HG03342 (cell line): ENCODE measurements around the gene SLC1A7.

Source experiments
- ATAC-seq: cut with Tn5 transposase; IDR thresholded peaks from one replicate; pipeline ENCODE4 v1.9.1; 2021; ENCODE audit warnings: mild to moderate bottlenecking, moderate library complexity; ENCODE audit not compliant: unreplicated experiment

SLC1A7 gene

GRCh38 chr1:53134042-53134485 is 8.4 kb downstream of the SLC1A7 start:
- ATAC-seq, result no peak

GRCh38 chr1:53133261-53134041 is 9.0 kb downstream of the SLC1A7 start:
- ATAC-seq, result no peak

GRCh38 chr1:53132176-53132575 is 10.3 kb downstream of the SLC1A7 start:
- no peak for ATAC-seq

GRCh38 chr1:53131590-53131938 is 10.9 kb downstream of the SLC1A7 start:
- ATAC-seq, result no peak

- no peak for ATAC-seq
Measured at GRCh38 chr1:53130878-53131589, 11.4 kb downstream of the SLC1A7 start.

- no peak for ATAC-seq
Measured at GRCh38 chr1:53130598-53130877, 11.9 kb downstream of the SLC1A7 start.

- no peak for ATAC-seq
Measured at GRCh38 chr1:53129891-53130597, 12.4 kb downstream of the SLC1A7 start.

GRCh38 chr1:53128401-53128800 is 14.0 kb downstream of the SLC1A7 start:
- ATAC-seq, result no peak

GRCh38 chr1:53127546-53127945 is 14.9 kb downstream of the SLC1A7 start:
- ATAC-seq, result no peak

- no peak for ATAC-seq
Measured at GRCh38 chr1:53126495-53126894, 15.9 kb downstream of the SLC1A7 start.

- ATAC-seq, result no peak
Measured at GRCh38 chr1:53125623-53126360, 16.6 kb downstream of the SLC1A7 start.

- ATAC-seq, result no peak
Measured at GRCh38 chr1:53125122-53125521, 17.3 kb downstream of the SLC1A7 start.

- no peak for ATAC-seq
Measured at GRCh38 chr1:53123453-53124140, 18.8 kb downstream of the SLC1A7 start.

- no peak for ATAC-seq
Measured at GRCh38 chr1:53122961-53123413, 19.5 kb downstream of the SLC1A7 start.

GRCh38 chr1:53122201-53122885 is 20.1 kb downstream of the SLC1A7 start:
- ATAC-seq, result no peak

GRCh38 chr1:53121319-53122172 is 20.9 kb downstream of the SLC1A7 start:
- no peak for ATAC-seq

GRCh38 chr1:53120659-53121058 is 21.8 kb downstream of the SLC1A7 start:
- ATAC-seq, result no peak

GRCh38 chr1:53117836-53118235 is 24.6 kb downstream of the SLC1A7 start:
- no peak for ATAC-seq

- ATAC-seq, result no peak
Measured at GRCh38 chr1:53116933-53117600, 25.4 kb downstream of the SLC1A7 start.
